Testis (tissue), 3 donors: ENCODE measurements around the gene IRGM. TPM values are rescaled to one million over a fixed set of nuclear protein-coding genes. Genes with fewer than 3 reads are reported as not detected.
"Not testable (repeated sequence)": the region's sequence is repeated elsewhere in the genome, so short reads cannot be mapped to it uniquely, and the experiment has no call there.

Source experiments
- DNase-seq: peaks from one replicate; pipeline ENCODE4 v3.0.0-alpha.2; 2019
- H3K27ac ChIP-seq, 2 donors: fragments of 200-600 bp; sonication (generic); one replicate each; pipeline ENCODE4 v1.5.1; 2019
- H3K27me3 ChIP-seq: fragments of 200-600 bp; sonication (generic); one replicate; pipeline ENCODE4 v1.5.1; 2019
- H3K36me3 ChIP-seq: fragments of 200-600 bp; sonication (generic); one replicate; pipeline ENCODE4 v1.5.1; 2017; ENCODE audit warnings: low read depth; ENCODE audit errors: missing control alignments
- H3K4me1 ChIP-seq: fragments of 200-600 bp; sonication (generic); one replicate; pipeline ENCODE4 v1.5.1; 2019
- H3K4me3 ChIP-seq, 2 donors: fragments of 200-600 bp; sonication (generic); one replicate each; pipeline ENCODE4 v1.5.1; 2017 to 2019
- H3K9me3 ChIP-seq: fragments of 200-600 bp; sonication (generic); one replicate; pipeline ENCODE4 v1.5.1; 2017
- POLR2A ChIP-seq: fragments of 450-650 bp; IDR thresholded peaks from one replicate; pipeline ENCODE4 v1.6.1; 2017; ENCODE audit warnings: antibody characterized with exemption, mild to moderate bottlenecking, moderate library complexity
- WGBS, 2 donors: methylation state at CpG; one replicate each; pipeline ENCODE4 v1.1.5; 2018; 5-methylcytosine and 5-hydroxymethylcytosine counted together
- intact Hi-C: fragments of 100-400 bp; cut with DNase I; formaldehyde crosslinking; loops from one replicate; pipeline ENCODE4 v1.15.1; 2023; ENCODE audit warnings: low total_unique reads
- polyA plus RNA-seq: library from polyadenylated mRNA; stranded (reverse); fragments of 350-450 nt; fragmentation: Illumina TruSeq; extraction: RNeasy Lipid Tissue Mini Kit (QIAGEN cat#74804); gene quantifications from one replicate; pipeline ENCODE4 v1.2.3, GENCODE V29; 2014; ENCODE audit warnings: low read depth, low replicate concordance; ENCODE audit not compliant: insufficient read depth
- total RNA-seq, 2 donors: library from RNA; depleted of rRNA; stranded (reverse); fragments of >200 nt; gene quantifications; one replicate each; pipeline ENCODE4 v1.2.3, GENCODE V29; 2016
- TF ChIP-seq, protein P1 (sequence below), 3 experiments: fragments of 450-650 bp in 2 of 3; fragments of 200-600 bp in 1 of 3; sonication (generic) in 1 of 3; IDR thresholded peaks; one replicate each; pipeline ENCODE4 v1.5.1; 2016 to 2019; ENCODE audit warnings: antibody characterized with exemption in 3 of 3, mild to moderate bottlenecking in 2 of 3, moderate library complexity in 1 of 3

The IRGM gene
- total and polyA plus RNA-seq, 3 donors from 2014 or later: 0.25 to 2.7 (median 1.2) TPM

DNA sequence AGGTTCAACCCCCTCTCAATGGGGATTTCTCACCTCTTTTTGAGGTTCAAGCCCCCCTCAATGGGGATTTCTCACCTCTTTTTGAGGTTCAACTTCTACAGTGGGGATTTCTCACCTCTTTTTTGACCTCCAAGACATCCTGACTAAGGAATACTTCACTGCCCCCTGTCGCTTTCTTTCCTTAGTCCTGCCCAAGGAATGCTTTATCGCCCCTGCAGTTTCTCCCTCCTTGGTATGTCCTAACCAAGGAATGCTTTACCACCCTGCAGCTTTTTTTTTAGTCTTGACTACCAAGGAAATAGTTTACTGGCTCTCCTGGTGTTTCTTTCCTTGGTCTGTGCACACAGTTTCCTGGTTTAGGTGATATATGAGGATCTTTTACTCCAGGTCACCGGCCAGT is 9.6 kb upstream of the IRGM start:
- Histone ChIP-seq H3K36me3 (no peaks in the 10 kb centered on the region), H3K9me3 (no peaks in the 10 kb centered on the region), H3K27ac (no peak overlapping the region), H3K4me3 (no peak overlapping the region), H3K27me3 (no peaks in the 10 kb centered on the region), H3K4me1 (no peaks in the 10 kb centered on the region)
- TF ChIP-seq, protein P1, sequence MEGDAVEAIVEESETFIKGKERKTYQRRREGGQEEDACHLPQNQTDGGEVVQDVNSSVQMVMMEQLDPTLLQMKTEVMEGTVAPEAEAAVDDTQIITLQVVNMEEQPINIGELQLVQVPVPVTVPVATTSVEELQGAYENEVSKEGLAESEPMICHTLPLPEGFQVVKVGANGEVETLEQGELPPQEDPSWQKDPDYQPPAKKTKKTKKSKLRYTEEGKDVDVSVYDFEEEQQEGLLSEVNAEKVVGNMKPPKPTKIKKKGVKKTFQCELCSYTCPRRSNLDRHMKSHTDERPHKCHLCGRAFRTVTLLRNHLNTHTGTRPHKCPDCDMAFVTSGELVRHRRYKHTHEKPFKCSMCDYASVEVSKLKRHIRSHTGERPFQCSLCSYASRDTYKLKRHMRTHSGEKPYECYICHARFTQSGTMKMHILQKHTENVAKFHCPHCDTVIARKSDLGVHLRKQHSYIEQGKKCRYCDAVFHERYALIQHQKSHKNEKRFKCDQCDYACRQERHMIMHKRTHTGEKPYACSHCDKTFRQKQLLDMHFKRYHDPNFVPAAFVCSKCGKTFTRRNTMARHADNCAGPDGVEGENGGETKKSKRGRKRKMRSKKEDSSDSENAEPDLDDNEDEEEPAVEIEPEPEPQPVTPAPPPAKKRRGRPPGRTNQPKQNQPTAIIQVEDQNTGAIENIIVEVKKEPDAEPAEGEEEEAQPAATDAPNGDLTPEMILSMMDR (IDR thresholded peaks at IDR 0.05): no peak
- TF ChIP-seq POLR2A: no peak
- no peak for DNase-seq
- intact Hi-C loops: no loop called here
- WGBS, 2 donors: 90 to 94% methylated on average over 3 of the region's 3 CpGs

DNA sequence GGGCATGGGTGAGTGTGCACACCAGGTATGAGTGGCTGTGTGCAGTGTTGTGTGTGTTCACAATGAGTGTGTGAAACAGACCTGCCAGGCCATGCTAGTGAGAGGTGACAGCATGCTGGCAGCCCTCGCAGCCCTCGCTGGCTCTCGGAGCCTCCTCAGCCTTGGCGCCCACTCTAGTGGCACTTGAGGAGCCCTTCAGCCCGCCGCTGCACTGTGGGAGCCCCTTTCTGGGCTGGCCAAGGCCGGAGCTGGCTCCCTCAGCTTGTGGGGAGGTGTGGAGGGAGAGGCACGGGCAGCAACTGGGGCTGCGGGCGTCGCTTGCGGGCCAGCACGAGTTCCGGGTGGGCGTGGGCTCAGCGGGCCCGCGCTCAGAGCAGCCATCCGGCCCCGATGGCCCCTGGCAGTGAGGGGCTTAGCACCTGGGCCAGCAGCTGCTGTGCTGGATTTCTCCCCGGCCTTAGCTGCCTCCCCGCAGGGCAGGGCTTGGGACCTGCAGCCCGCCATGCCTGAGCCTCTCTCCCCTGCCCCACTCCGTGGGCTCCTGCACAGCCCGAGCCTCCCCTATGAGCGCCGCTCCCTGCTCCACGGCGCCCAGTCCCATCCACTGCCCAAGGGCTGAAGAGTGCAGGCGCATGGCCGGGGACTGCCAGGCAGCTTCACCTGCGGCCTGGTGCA is 999 bp upstream of the IRGM start:
- 81 to 88% methylated on average over 14 to 31 of the region's 32 CpGs for WGBS, 2 donors
- H3K27ac ChIP-seq: not testable (repeated sequence)

DNA sequence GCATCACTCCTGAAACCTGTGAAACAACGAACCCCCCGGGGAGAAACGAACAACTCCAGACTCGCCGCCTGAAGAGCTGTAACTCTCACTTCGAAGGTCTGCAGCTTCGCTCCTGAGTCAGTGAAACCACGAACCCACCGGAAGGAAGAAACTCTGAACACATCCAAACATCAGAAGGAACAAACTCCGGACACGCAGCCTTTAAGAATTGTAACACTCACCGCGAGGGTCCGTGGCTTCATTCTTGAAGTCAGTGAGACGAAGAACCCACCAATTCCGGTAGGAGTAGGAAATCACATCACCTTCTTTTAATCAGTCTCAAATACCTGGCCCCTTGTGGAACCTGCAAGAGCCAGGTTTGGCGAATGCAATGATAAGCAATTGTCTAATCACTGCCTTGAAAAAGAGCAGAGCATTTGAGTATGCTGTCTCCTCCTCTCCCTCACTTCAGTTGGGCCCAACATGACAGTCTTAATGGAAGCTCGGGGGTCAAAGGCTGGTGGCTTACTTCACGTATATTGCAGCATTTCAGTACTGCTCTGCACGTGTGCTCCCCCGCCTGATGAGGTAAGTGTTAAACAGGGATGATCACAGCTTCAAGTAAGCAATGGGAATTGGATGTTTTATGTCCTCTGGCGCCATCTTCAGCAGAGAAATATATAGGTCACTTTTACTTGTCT is 473 bp downstream of the IRGM start:
- TF ChIP-seq, protein P1 (IDR thresholded peaks at IDR 0.05): peak; percentile 57 to 67 (median 59)
- TF ChIP-seq POLR2A: no peak
- intact Hi-C loops: no loop called here
- H3K36me3 ChIP-seq: no peaks in the 10 kb centered on the region
- H3K27ac ChIP-seq: no peak overlapping the region
- DNase-seq: peak; percentile 65
- no peaks in the 10 kb centered on the region for H3K4me1 ChIP-seq
- H3K4me3 ChIP-seq: no peak overlapping the region
- 57 to 67% methylated on average over 17 to 22 of the region's 22 CpGs for WGBS, 2 donors
- no peaks in the 10 kb centered on the region for H3K27me3 ChIP-seq
- no peaks in the 10 kb centered on the region for H3K9me3 ChIP-seq

More for the DNA sequence above, 999 bp upstream of the IRGM start:
- H3K4me3 ChIP-seq, DNase-seq, H3K36me3 ChIP-seq, H3K9me3 ChIP-seq, H3K4me1 ChIP-seq, intact Hi-C loops, H3K27me3 ChIP-seq: not testable (repeated sequence)

GRCh38 chr5:150847334-150847695 is 994 bp downstream of the IRGM start:
- Histone ChIP-seq H3K36me3 (no peaks in the 10 kb centered on the region), H3K4me1 (no peaks in the 10 kb centered on the region), H3K9me3 (no peaks in the 10 kb centered on the region), H3K4me3 (no peak overlapping the region), H3K27me3 (no peaks in the 10 kb centered on the region), H3K27ac (no peak overlapping the region)
- DNase-seq: no peak
- TF ChIP-seq POLR2A: no peak
- TF ChIP-seq, protein P1 (IDR thresholded peaks at IDR 0.05): no peak
- intact Hi-C loops: no loop called here
- 53 to 56% methylated on average over 5 of the region's 5 CpGs for WGBS, 2 donors

DNA sequence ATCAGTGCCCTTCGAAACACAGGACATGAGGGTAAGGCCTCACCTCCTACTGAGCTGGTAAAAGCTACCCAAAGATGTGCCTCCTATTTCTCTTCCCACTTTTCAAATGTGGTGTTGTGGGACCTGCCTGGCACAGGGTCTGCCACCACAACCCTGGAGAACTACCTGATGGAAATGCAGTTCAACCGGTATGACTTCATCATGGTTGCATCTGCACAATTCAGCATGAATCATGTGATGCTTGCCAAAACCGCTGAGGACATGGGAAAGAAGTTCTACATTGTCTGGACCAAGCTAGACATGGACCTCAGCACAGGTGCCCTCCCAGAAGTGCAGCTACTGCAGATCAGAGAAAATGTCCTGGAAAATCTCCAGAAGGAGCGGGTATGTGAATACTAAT is 1.9 kb downstream of the IRGM start:
- WGBS, 2 donors: 68 to 77% methylated on average over 4 of the region's 4 CpGs
- TF ChIP-seq, protein P1 (IDR thresholded peaks at IDR 0.05): no peak
- TF ChIP-seq POLR2A: no peak
- Histone ChIP-seq H3K4me1 (no peaks in the 10 kb centered on the region), H3K27ac (no peak overlapping the region), H3K9me3 (no peaks in the 10 kb centered on the region), H3K4me3 (no peak overlapping the region), H3K36me3 (no peaks in the 10 kb centered on the region), H3K27me3 (no peaks in the 10 kb centered on the region)
- no peak for DNase-seq
- intact Hi-C loops: no loop called here
